Ovary (tissue), 3 donors: ENCODE measurements around the gene COL11A2.

Experiments used
- CTCF ChIP-seq, 3 donors: fragments of 450-650 bp in 2 of 3; fragments of 200-600 bp in 1 of 3; IDR thresholded peaks; one replicate each; pipeline versions ENCODE4 v1.5.1 to v1.8.0; 2016 to 2022; ENCODE audit warnings: antibody characterized with exemption in 3 of 3, mild to moderate bottlenecking in 1 of 3
- EP300 ChIP-seq: sonication (generic); formaldehyde crosslinking; IDR thresholded peaks from one replicate; pipeline ENCODE4 v1.6.1; 2017; ENCODE audit warnings: antibody characterized with exemption
- POLR2A ChIP-seq: fragments of 450-650 bp; IDR thresholded peaks from one replicate; pipeline ENCODE4 v1.6.1; 2017; ENCODE audit warnings: antibody characterized with exemption, mild to moderate bottlenecking, moderate library complexity
- donor health status: DM: no; HTN: no; CAD: no.

GRCh38 chr6:33209856-33210255, 17.6 kb upstream of the COL11A2 start:
- no peak for TF ChIP-seq CTCF (IDR thresholded peaks at IDR 0.05)
- TF ChIP-seq POLR2A = no peak
- no peak for TF ChIP-seq EP300
